Sciatic nerve (tissue), 2 donors: Measurements from ENCODE around the gene EMP3. TPM values are rescaled to one million over a fixed set of nuclear protein-coding genes. Genes with fewer than 3 reads are reported as not detected.
"Not testable (repeated sequence)": the region's sequence is repeated elsewhere in the genome, so short reads cannot be mapped to it uniquely, and the experiment has no call there.

Source experiments
- ATAC-seq: fragments of 200-7000 bp; cut with Tn5 transposase; one replicate; pipeline ENCODE4 v1.9.1; 2020; ENCODE audit warnings: mild to moderate bottlenecking, moderate library complexity
- DNase-seq: peaks from one replicate; pipeline ENCODE4 v3.0.0-alpha.2; 2020; ENCODE audit warnings: low spot score
- intact Hi-C: fragments of 100-400 bp; cut with DNase I; formaldehyde crosslinking; loops from one replicate; pipeline ENCODE4 v1.14.2; 2022
- total RNA-seq: library from RNA; stranded (reverse); fragmentation: NEBNext Ultra II Directional; extraction: Animal tissue kit (Norgen Biotek cat#: 25700); gene quantifications from one replicate; pipeline ENCODE4 v1.2.1, GENCODE V29; 2021
- donor health status: DM: no; HTN: no; CAD: no.
- donor health status: DM: no; HTN: no; CAD: no.

The EMP3 gene
- total RNA-seq, 1 donor from 2014 or later, result 119 TPM

- intact Hi-C loops, result no loop called here
- ATAC-seq, result no peak
- peak; percentile 69 for DNase-seq
Measured at GRCh38 chr19:48364598-48365348, 39.4 kb downstream of the EMP3 start.

GRCh38 chr19:48365602-48366001 is 40.2 kb downstream of the EMP3 start:
- ATAC-seq, result no peak
- DNase-seq, result no peak
- intact Hi-C loops, result no loop called here

- DNase-seq (no peak), ATAC-seq (no peak)
- intact Hi-C loops, result no loop called here
Measured at GRCh38 chr19:48367855-48368254, 42.5 kb downstream of the EMP3 start.

- ATAC-seq, result no peak
- intact Hi-C loops, result no loop called here
- DNase-seq, result no peak
Measured at GRCh38 chr19:48368936-48369335, 43.6 kb downstream of the EMP3 start.

- ATAC-seq, result no peak
- DNase-seq, result no peak
- intact Hi-C loops, result no loop called here
Measured at GRCh38 chr19:48370955-48371354, 45.6 kb downstream of the EMP3 start.

GRCh38 chr19:48371367-48371766 is 46.0 kb downstream of the EMP3 start:
- intact Hi-C loops, result no loop called here
- DNase-seq, result no peak
- no peak for ATAC-seq

- DNase-seq, intact Hi-C loops, ATAC-seq: not testable (repeated sequence)
Measured at GRCh38 chr19:48371771-48372170, 46.4 kb downstream of the EMP3 start.

GRCh38 chr19:48372904-48373303 is 47.6 kb downstream of the EMP3 start:
- ATAC-seq (no peak), DNase-seq (no peak)
- intact Hi-C loops, result no loop called here

- ATAC-seq, result no peak
- no peak for DNase-seq
- intact Hi-C loops, result no loop called here
Measured at GRCh38 chr19:48373567-48373966, 48.2 kb downstream of the EMP3 start.

- no peak for ATAC-seq
Measured at GRCh38 chr19:48378194-48378570, 52.8 kb downstream of the EMP3 start.

GRCh38 chr19:48379058-48379457 is 53.7 kb downstream of the EMP3 start:
- DNase-seq (no peak), ATAC-seq (no peak)
- intact Hi-C loops, result no loop called here

More at GRCh38 chr19:48378194-48378570, 52.8 kb downstream of the EMP3 start:
- intact Hi-C loops, result no loop called here
- DNase-seq, result no peak

Other genes with a start within 250 kb of the EMP3 start
- 32.7 TPM for gene PLA2G4C, start 214.7 kb upstream of the EMP3 start, total RNA-seq
- 16.9 TPM for gene LIG1, start 155.2 kb upstream of the EMP3 start, total RNA-seq
- gene ZSWIM9, start 154.9 kb upstream of the EMP3 start, total RNA-seq, result 10.7 TPM
- 82.8 TPM for gene CARD8, start 69.6 kb upstream of the EMP3 start, total RNA-seq
- gene ZNF114, start 55.5 kb upstream of the EMP3 start, total RNA-seq, result 1.1 TPM
- gene TMEM143, start 38.4 kb downstream of the EMP3 start, total RNA-seq, result 11.2 TPM
- not detected for gene SYNGR4, start 38.8 kb downstream of the EMP3 start, total RNA-seq
- gene KDELR1, start 66.0 kb downstream of the EMP3 start, total RNA-seq, result 104 TPM
- 1.1 TPM for gene GRIN2D, start 68.1 kb downstream of the EMP3 start, total RNA-seq
- 23.4 TPM for gene GRWD1, start 120.4 kb downstream of the EMP3 start, total RNA-seq
- 0.71 TPM for gene KCNJ14, start 130.0 kb downstream of the EMP3 start, total RNA-seq
- 62.7 TPM for gene CYTH2, start 143.8 kb downstream of the EMP3 start, total RNA-seq
- 0.76 TPM for gene LMTK3, start 186.3 kb downstream of the EMP3 start, total RNA-seq
- gene SULT2B1, start 226.6 kb downstream of the EMP3 start, total RNA-seq, result not detected